ENCODE measurements around the gene CCDC180. TPM values are rescaled to one million over a fixed set of nuclear protein-coding genes. Genes with fewer than 3 reads are reported as not detected.

The CCDC180 gene
- total RNA-seq, 2 experiments from 2014 or later, result 6.6 to 7.1 TPM

DNA sequence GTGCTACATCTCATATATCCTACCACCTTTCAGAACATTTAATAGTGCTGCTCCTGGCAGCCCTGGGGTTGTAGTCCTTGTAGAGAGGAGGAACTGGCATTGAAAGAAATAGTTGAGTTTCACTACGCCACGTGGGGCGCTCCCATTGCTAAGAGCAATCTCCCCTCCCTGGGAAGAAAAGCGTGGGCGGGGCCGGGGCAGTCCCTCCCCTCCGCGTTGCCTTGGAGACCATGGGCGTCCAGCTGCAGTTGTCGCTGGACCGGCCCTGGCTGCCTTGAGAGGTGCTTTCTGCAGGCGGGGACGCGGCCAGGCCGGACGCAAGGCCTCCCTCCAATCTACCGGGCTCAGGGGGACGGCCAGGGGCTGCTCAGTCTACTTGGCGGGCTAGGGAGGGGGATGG lies 368 bp upstream of the CCDC180 start:
- ChIA-PET POLR2A (no interaction called here), CTCF (no interaction called here)

DNA sequence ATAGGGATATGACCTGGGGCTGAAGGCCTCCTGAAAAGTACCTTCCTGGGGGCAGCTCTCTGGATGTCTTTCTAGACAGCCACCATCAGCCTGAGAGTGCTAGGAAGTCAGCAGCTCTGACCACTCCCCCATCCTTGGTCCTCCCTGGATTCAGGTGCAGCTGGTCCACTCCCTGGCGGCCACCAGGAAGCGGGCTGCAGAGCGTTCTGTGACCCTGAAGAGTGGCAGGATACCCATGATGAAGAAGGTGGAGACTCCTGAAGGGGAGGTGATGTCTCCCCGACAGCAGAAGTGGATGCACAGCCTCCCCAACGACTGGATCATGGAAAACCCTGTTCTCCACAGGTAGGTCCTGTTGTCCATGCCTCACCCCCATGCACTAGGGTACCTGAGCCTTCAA lies 1.8 kb downstream of the CCDC180 start:
- no peaks in the 10 kb centered on the region for H3K4me1 Mint-ChIP-seq (ENCODE audit: low read depth)
- Histone ChIP-seq H3K4me3 (ENCODE audit: low read length) (no peak overlapping the region), H3K9me3 (ENCODE audit: control insufficient read depth in 1 of 2, insufficient read depth in 1 of 2, low read length in 2 of 2) (peaks cover 0 to 7% of the 10 kb centered on the region in 2 experiments), H3K4me1 (ENCODE audit: insufficient read depth, low read length) (no peaks in the 10 kb centered on the region), H3K27ac (ENCODE audit: low read depth in 1 of 2, low read length in 2 of 2) (no peak overlapping the region), H3K36me3 (ENCODE audit: insufficient read depth, low read length) (peaks cover 16% of the 10 kb centered on the region), H3K27me3 (ENCODE audit: control insufficient read depth in 1 of 2, insufficient read depth in 2 of 2, low read length in 2 of 2) (no peaks in the 10 kb centered on the region)
- no peak for DNase-seq
- peaks cover 12% of the 10 kb centered on the region for H3K27me3 Mint-ChIP-seq
- intact Hi-C loops (cut with DNase I, micrococcal nuclease), result no loop called here
- H3K4me3 Mint-ChIP-seq, result no peak overlapping the region
- ChIA-PET POLR2A (no interaction called here), CTCF (no interaction called here)
- H3K27ac Mint-ChIP-seq, result no peak overlapping the region
- TF ChIP-seq, protein P1, sequence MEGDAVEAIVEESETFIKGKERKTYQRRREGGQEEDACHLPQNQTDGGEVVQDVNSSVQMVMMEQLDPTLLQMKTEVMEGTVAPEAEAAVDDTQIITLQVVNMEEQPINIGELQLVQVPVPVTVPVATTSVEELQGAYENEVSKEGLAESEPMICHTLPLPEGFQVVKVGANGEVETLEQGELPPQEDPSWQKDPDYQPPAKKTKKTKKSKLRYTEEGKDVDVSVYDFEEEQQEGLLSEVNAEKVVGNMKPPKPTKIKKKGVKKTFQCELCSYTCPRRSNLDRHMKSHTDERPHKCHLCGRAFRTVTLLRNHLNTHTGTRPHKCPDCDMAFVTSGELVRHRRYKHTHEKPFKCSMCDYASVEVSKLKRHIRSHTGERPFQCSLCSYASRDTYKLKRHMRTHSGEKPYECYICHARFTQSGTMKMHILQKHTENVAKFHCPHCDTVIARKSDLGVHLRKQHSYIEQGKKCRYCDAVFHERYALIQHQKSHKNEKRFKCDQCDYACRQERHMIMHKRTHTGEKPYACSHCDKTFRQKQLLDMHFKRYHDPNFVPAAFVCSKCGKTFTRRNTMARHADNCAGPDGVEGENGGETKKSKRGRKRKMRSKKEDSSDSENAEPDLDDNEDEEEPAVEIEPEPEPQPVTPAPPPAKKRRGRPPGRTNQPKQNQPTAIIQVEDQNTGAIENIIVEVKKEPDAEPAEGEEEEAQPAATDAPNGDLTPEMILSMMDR (IDR thresholded peaks at IDR 0.05), result no peak
- peaks cover 38% of the 10 kb centered on the region for H3K36me3 Mint-ChIP-seq (ENCODE audit: low read depth)
- no peak for ATAC-seq (ENCODE audit: poor library complexity)
- peaks cover 3% of the 10 kb centered on the region for H3K9me3 Mint-ChIP-seq

More for the DNA sequence above, 368 bp upstream of the CCDC180 start:
- H3K27ac Mint-ChIP-seq, result no peak overlapping the region
- H3K9me3 Mint-ChIP-seq, result peaks cover 5% of the 10 kb centered on the region
- Histone ChIP-seq H3K27ac (ENCODE audit: low read depth in 1 of 2, low read length in 2 of 2) (no peak overlapping the region), H3K9me3 (ENCODE audit: control insufficient read depth in 1 of 2, insufficient read depth in 1 of 2, low read length in 2 of 2) (peaks cover 0 to 7% of the 10 kb centered on the region in 2 experiments), H3K4me3 (ENCODE audit: low read length) (no peak overlapping the region), H3K4me1 (ENCODE audit: insufficient read depth, low read length) (no peaks in the 10 kb centered on the region), H3K36me3 (ENCODE audit: insufficient read depth, low read length) (peaks cover 8% of the 10 kb centered on the region), H3K27me3 (ENCODE audit: control insufficient read depth in 1 of 2, insufficient read depth in 2 of 2, low read length in 2 of 2) (no peaks in the 10 kb centered on the region)
- no peak for ATAC-seq (ENCODE audit: poor library complexity)
- H3K36me3 Mint-ChIP-seq (ENCODE audit: low read depth), result peaks cover 23% of the 10 kb centered on the region
- no peak overlapping the region for H3K4me3 Mint-ChIP-seq
- DNase-seq, result no peak
- H3K4me1 Mint-ChIP-seq (ENCODE audit: low read depth), result no peaks in the 10 kb centered on the region
- intact Hi-C loops (cut with DNase I, micrococcal nuclease), result no loop called here
- TF ChIP-seq, protein P1 (IDR thresholded peaks at IDR 0.05), result no peak
- peaks cover 17% of the 10 kb centered on the region for H3K27me3 Mint-ChIP-seq

DNA sequence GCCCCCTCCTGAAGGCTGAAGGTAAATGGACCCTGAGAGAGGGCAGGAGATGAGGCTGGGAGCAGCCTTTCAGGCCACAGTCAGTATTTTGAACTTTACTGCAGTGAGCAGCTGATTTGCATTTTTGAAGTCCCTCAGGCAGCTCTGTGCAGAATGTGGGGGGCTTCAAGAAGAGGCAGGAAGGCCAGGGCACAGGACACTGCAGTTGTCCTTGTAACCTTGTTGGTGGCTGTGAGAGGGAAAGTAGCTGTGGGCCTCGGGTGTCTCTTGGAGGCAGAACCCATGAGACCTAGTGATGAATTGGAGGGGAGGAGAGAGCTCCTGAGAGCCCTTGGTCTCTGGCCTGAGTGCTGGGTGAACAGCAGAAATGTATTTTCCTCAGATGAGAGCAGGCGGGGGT lies 2.6 kb downstream of the CCDC180 start:
- DNase-seq, result no peak
- CTCF ChIA-PET, result no interaction called here

More for the DNA sequence above, 2.6 kb downstream of the CCDC180 start:
- no peaks in the 10 kb centered on the region for H3K4me1 ChIP-seq (ENCODE audit: insufficient read depth, low read length)
- peaks cover 24% of the 10 kb centered on the region for H3K36me3 ChIP-seq (ENCODE audit: insufficient read depth, low read length)
- intact Hi-C loops (cut with DNase I, micrococcal nuclease), result no loop called here
- TF ChIP-seq, protein P1 (IDR thresholded peaks at IDR 0.05), result no peak
- H3K9me3 ChIP-seq (ENCODE audit: control insufficient read depth in 1 of 2, insufficient read depth in 1 of 2, low read length in 2 of 2), result peaks cover 0 to 7% of the 10 kb centered on the region in 2 experiments
- no peaks in the 10 kb centered on the region for H3K27me3 ChIP-seq (ENCODE audit: control insufficient read depth in 1 of 2, insufficient read depth in 2 of 2, low read length in 2 of 2)
- no peak overlapping the region for H3K27ac Mint-ChIP-seq
- H3K4me1 Mint-ChIP-seq (ENCODE audit: low read depth), result no peaks in the 10 kb centered on the region
- H3K36me3 Mint-ChIP-seq (ENCODE audit: low read depth), result peaks cover 45% of the 10 kb centered on the region
- no peaks in the 10 kb centered on the region for H3K9me3 Mint-ChIP-seq
- H3K4me3 ChIP-seq (ENCODE audit: low read length), result no peak overlapping the region
- H3K27me3 Mint-ChIP-seq, result peaks cover 8% of the 10 kb centered on the region
- H3K4me3 Mint-ChIP-seq, result no peak overlapping the region
- no peak for ATAC-seq (ENCODE audit: poor library complexity)
- no peak overlapping the region for H3K27ac ChIP-seq (ENCODE audit: low read depth in 1 of 2, low read length in 2 of 2)
- POLR2A ChIA-PET, result no interaction called here
